ENCODE data around the gene SAP130.
A peak's percentile ranks its signal among the peaks of the same experiment; 100 is the strongest.

SAP130 gene

GRCh38 chr2:128043041-128043440, 15.2 kb upstream of the SAP130 start:
- Histone ChIP-seq H3K9me3 (ENCODE audit: control insufficient read depth, low read length) (peaks cover 23% of the 10 kb centered on the region), H3K4me3 (ENCODE audit: extremely low read depth, insufficient read depth, low read length, poor library complexity, severe bottlenecking) (no peak overlapping the region), H3K36me3 (ENCODE audit: control insufficient read depth, insufficient read depth, low read length) (no peaks in the 10 kb centered on the region), H3K4me1 (ENCODE audit: control insufficient read depth, insufficient read depth, low read length, poor library complexity, severe bottlenecking) (no peaks in the 10 kb centered on the region), H3K27ac (ENCODE audit: low read depth, low read length, severe bottlenecking) (no peak overlapping the region)
- WGBS, 2 experiments (ENCODE audit: insufficient coverage in 2 of 2): 81 to 86% methylated on average over 3 of the region's 3 CpGs

GRCh38 chr2:128041561-128041960, 13.7 kb upstream of the SAP130 start:
- H3K27ac ChIP-seq (ENCODE audit: low read depth, low read length, severe bottlenecking): no peak overlapping the region
- 93 to 100% methylated on average over 3 of the region's 3 CpGs for WGBS, 2 experiments (ENCODE audit: insufficient coverage in 2 of 2)
- H3K9me3 ChIP-seq (ENCODE audit: control insufficient read depth, low read length): peaks cover 34% of the 10 kb centered on the region

GRCh38 chr2:128040166-128040771, 12.4 kb upstream of the SAP130 start:
- peaks cover 44% of the 10 kb centered on the region for H3K9me3 ChIP-seq (ENCODE audit: control insufficient read depth, low read length)
- H3K36me3 ChIP-seq (ENCODE audit: control insufficient read depth, insufficient read depth, low read length): no peaks in the 10 kb centered on the region
- no peak overlapping the region for H3K27ac ChIP-seq (ENCODE audit: low read depth, low read length, severe bottlenecking)
- H3K4me3 ChIP-seq (ENCODE audit: extremely low read depth, insufficient read depth, low read length, poor library complexity, severe bottlenecking): no peak overlapping the region
- no peaks in the 10 kb centered on the region for H3K4me1 ChIP-seq (ENCODE audit: control insufficient read depth, insufficient read depth, low read length, poor library complexity, severe bottlenecking)
- 82 to 90% methylated on average over 6 of the region's 8 CpGs for WGBS, 2 experiments (ENCODE audit: insufficient coverage in 2 of 2)

More at GRCh38 chr2:128041561-128041960, 13.7 kb upstream of the SAP130 start:
- Histone ChIP-seq H3K4me1 (ENCODE audit: control insufficient read depth, insufficient read depth, low read length, poor library complexity, severe bottlenecking) (no peaks in the 10 kb centered on the region), H3K36me3 (ENCODE audit: control insufficient read depth, insufficient read depth, low read length) (no peaks in the 10 kb centered on the region), H3K4me3 (ENCODE audit: extremely low read depth, insufficient read depth, low read length, poor library complexity, severe bottlenecking) (no peak overlapping the region)

GRCh38 chr2:128039535-128039934, 11.7 kb upstream of the SAP130 start:
- Histone ChIP-seq H3K36me3 (ENCODE audit: control insufficient read depth, insufficient read depth, low read length) (no peaks in the 10 kb centered on the region), H3K9me3 (ENCODE audit: control insufficient read depth, low read length) (peaks cover 44% of the 10 kb centered on the region), H3K27ac (ENCODE audit: low read depth, low read length, severe bottlenecking) (no peak overlapping the region), H3K4me3 (ENCODE audit: extremely low read depth, insufficient read depth, low read length, poor library complexity, severe bottlenecking) (no peak overlapping the region), H3K4me1 (ENCODE audit: control insufficient read depth, insufficient read depth, low read length, poor library complexity, severe bottlenecking) (no peaks in the 10 kb centered on the region)
- 92 to 93% methylated on average over 5 to 9 of the region's 9 CpGs for WGBS, 2 experiments (ENCODE audit: insufficient coverage in 2 of 2)

- no peak overlapping the region for H3K27ac ChIP-seq (ENCODE audit: low read depth, low read length, severe bottlenecking)
- H3K4me3 ChIP-seq (ENCODE audit: extremely low read depth, insufficient read depth, low read length, poor library complexity, severe bottlenecking): no peak overlapping the region
- H3K9me3 ChIP-seq (ENCODE audit: control insufficient read depth, low read length): peaks cover 37% of the 10 kb centered on the region
- H3K36me3 ChIP-seq (ENCODE audit: control insufficient read depth, insufficient read depth, low read length): no peaks in the 10 kb centered on the region
- no peaks in the 10 kb centered on the region for H3K4me1 ChIP-seq (ENCODE audit: control insufficient read depth, insufficient read depth, low read length, poor library complexity, severe bottlenecking)
- 55 to 71% methylated on average over 1 of the region's 3 CpGs for WGBS, 2 experiments (ENCODE audit: insufficient coverage in 2 of 2)
Measured at GRCh38 chr2:128038411-128038810, 10.6 kb upstream of the SAP130 start.

GRCh38 chr2:128037649-128038048, 9.8 kb upstream of the SAP130 start:
- H3K4me3 ChIP-seq (ENCODE audit: extremely low read depth, insufficient read depth, low read length, poor library complexity, severe bottlenecking): no peak overlapping the region
- no peak overlapping the region for H3K27ac ChIP-seq (ENCODE audit: low read depth, low read length, severe bottlenecking)
- WGBS, 2 experiments (ENCODE audit: insufficient coverage in 2 of 2): 92 to 100% methylated on average over 1 to 5 of the region's 5 CpGs
- peaks cover 35% of the 10 kb centered on the region for H3K9me3 ChIP-seq (ENCODE audit: control insufficient read depth, low read length)
- no peaks in the 10 kb centered on the region for H3K4me1 ChIP-seq (ENCODE audit: control insufficient read depth, insufficient read depth, low read length, poor library complexity, severe bottlenecking)
- H3K36me3 ChIP-seq (ENCODE audit: control insufficient read depth, insufficient read depth, low read length): no peaks in the 10 kb centered on the region

- H3K36me3 ChIP-seq (ENCODE audit: control insufficient read depth, insufficient read depth, low read length): no peaks in the 10 kb centered on the region
- WGBS, 2 experiments (ENCODE audit: insufficient coverage in 2 of 2): 81 to 85% methylated on average over 8 to 9 of the region's 10 CpGs
- no peak overlapping the region for H3K27ac ChIP-seq (ENCODE audit: low read depth, low read length, severe bottlenecking)
- H3K4me3 ChIP-seq (ENCODE audit: extremely low read depth, insufficient read depth, low read length, poor library complexity, severe bottlenecking): no peak overlapping the region
- no peaks in the 10 kb centered on the region for H3K4me1 ChIP-seq (ENCODE audit: control insufficient read depth, insufficient read depth, low read length, poor library complexity, severe bottlenecking)
- H3K9me3 ChIP-seq (ENCODE audit: control insufficient read depth, low read length): peaks cover 37% of the 10 kb centered on the region
Measured at GRCh38 chr2:128036748-128037607, 9.1 kb upstream of the SAP130 start.

GRCh38 chr2:128032092-128032491, 4.2 kb upstream of the SAP130 start:
- H3K9me3 ChIP-seq (ENCODE audit: control insufficient read depth, low read length): peaks cover 34% of the 10 kb centered on the region
- no peak overlapping the region for H3K4me3 ChIP-seq (ENCODE audit: extremely low read depth, insufficient read depth, low read length, poor library complexity, severe bottlenecking)
- 40 to 65% methylated on average over 1 to 3 of the region's 4 CpGs for WGBS, 2 experiments (ENCODE audit: insufficient coverage in 2 of 2)
- no peak overlapping the region for H3K27ac ChIP-seq (ENCODE audit: low read depth, low read length, severe bottlenecking)
- no peaks in the 10 kb centered on the region for H3K4me1 ChIP-seq (ENCODE audit: control insufficient read depth, insufficient read depth, low read length, poor library complexity, severe bottlenecking)
- no peaks in the 10 kb centered on the region for H3K36me3 ChIP-seq (ENCODE audit: control insufficient read depth, insufficient read depth, low read length)

GRCh38 chr2:128028668-128029054, 802 bp upstream of the SAP130 start:
- WGBS, 2 experiments (ENCODE audit: insufficient coverage in 2 of 2): no CpG with 5 or more reads among the region's 1 CpG
- no peaks in the 10 kb centered on the region for H3K4me1 ChIP-seq (ENCODE audit: control insufficient read depth, insufficient read depth, low read length, poor library complexity, severe bottlenecking)
- peaks cover 10% of the 10 kb centered on the region for H3K36me3 ChIP-seq (ENCODE audit: control insufficient read depth, insufficient read depth, low read length)
- peaks cover 19% of the 10 kb centered on the region for H3K9me3 ChIP-seq (ENCODE audit: control insufficient read depth, low read length)
- peak overlapping the region; percentile 71 for H3K4me3 ChIP-seq (ENCODE audit: extremely low read depth, insufficient read depth, low read length, poor library complexity, severe bottlenecking)
- no peak overlapping the region for H3K27ac ChIP-seq (ENCODE audit: low read depth, low read length, severe bottlenecking)

- Histone ChIP-seq H3K36me3 (ENCODE audit: control insufficient read depth, insufficient read depth, low read length) (peaks cover 21% of the 10 kb centered on the region), H3K4me3 (ENCODE audit: extremely low read depth, insufficient read depth, low read length, poor library complexity, severe bottlenecking) (peak overlapping the region; percentile 84), H3K9me3 (ENCODE audit: control insufficient read depth, low read length) (peaks cover 9% of the 10 kb centered on the region), H3K4me1 (ENCODE audit: control insufficient read depth, insufficient read depth, low read length, poor library complexity, severe bottlenecking) (no peaks in the 10 kb centered on the region), H3K27ac (ENCODE audit: low read depth, low read length, severe bottlenecking) (peak overlapping the region; percentile 92)
- WGBS, 2 experiments (ENCODE audit: insufficient coverage in 2 of 2): 0 to 1% methylated on average over 15 to 27 of the region's 51 CpGs
Measured at GRCh38 chr2:128027278-128027800, 520 bp downstream of the SAP130 start.

Measured in mesodermal cell (in vitro differentiated cells).